GM19193 (cell line): ENCODE results near the gene VGLL4.

Experiments used
- POLR2A ChIP-seq: IDR thresholded peaks from 4 replicates; pipeline ENCODE4 v1.6.1; 2011; ENCODE audit not compliant: insufficient read depth, insufficient read length; ENCODE audit errors: extremely low read depth

Gene VGLL4

DNA sequence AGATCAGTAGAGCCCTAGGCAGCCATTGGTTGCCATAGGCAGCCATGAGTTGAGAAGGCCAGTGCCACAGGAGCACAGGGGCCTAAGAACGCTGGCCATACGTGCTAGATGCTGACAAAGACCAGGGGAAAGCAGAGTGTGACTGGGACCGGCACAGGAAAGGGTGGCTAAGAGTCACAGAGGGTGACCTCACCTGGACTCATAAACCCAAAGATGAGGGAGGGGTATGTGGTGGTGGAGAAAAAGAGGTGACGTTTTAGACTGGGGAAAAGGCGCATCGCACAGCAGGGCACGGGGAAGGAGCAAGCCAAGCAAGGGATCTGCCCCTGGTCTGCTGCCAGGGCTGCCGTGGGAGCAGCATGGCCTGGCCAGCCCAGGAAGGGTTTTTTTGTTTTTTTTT is 122.5 kb downstream of the VGLL4 start:
- TF ChIP-seq POLR2A = no peak

DNA sequence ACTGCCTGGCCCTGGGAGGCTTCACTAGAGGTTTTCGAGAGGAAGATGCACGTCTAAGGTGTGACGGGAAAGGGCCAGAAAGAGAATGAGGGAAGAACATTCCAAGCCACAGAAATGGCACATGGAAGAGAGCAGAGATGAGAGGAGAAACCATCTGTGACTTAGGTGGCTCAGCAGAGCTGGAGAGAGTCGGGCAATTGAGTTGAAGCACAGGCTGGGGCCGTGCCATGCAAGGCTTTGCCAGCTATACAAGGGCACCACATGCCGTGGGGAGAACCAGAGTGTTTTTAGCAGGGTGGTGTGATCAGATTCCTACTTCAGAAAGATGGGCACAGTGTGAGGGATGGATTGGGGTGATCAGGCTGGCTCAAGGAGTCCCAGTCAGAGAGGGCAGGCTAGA is 126.1 kb downstream of the VGLL4 start:
- TF ChIP-seq POLR2A = no peak

DNA sequence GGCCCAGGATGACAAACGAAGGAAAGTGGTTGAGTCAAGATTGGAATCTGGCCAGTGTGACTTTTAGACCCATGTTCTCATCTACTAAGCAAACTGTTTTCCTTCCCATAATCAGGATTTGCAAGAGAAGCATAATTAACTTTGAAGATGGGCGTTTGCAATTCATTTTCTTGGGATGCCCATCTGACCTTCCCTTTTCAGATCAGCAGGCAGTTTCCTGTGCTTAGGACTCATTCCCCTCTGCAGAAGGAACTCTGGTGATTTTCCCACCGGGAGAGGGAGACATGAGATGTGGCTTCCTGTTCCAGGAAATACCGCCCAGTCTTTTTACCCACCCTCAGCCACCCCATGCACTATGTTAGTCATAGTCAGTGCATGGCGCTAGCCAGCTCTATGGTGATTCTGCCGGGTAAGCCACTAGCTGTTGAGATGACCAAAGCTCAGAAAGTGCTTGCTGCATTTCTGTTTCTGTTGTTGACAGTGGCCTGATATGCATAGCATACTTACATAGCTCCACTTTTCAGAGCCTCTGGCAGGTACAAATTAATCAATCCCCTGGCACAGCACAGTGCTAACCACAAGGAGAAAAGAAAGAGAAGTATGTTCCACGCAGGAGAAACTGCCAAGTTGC is 129.4 kb downstream of the VGLL4 start:
- no peak for TF ChIP-seq POLR2A

DNA sequence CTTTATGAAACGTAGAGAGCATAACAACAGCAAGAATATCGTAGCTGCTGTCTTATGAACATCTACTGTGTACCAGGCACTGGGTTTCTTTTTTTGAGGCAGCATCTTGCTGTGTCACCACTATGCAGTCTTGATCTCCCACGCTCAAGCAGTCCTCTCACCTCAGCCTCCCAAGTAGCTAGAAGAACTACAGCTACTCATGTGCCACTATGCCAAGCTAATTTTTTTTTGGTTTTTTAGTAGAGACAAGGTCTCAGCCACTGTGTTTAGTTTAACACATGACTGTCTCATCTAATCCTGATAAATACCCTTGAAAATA is 129.9 kb downstream of the VGLL4 start:
- TF ChIP-seq POLR2A = no peak

DNA sequence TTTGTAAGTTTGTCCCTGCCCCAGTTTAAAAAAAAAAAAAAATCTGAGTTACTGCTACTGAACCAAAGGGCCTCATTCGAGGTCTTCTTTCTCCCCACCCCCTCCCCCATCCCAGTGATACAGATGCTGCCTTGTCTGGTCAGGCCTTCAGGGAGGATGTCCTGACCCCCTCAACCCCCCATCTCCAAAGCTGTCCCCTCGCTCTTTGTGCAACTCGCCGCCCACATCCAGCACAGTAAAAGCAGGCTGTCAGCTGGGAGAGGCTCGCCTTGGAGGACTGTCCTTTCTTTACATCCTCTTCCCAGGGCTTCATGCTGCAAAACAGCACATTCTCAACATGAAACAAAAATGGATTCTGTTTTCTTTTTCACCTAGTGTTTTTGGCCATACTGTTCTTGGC is 133.4 kb downstream of the VGLL4 start:
- TF ChIP-seq POLR2A = no peak

DNA sequence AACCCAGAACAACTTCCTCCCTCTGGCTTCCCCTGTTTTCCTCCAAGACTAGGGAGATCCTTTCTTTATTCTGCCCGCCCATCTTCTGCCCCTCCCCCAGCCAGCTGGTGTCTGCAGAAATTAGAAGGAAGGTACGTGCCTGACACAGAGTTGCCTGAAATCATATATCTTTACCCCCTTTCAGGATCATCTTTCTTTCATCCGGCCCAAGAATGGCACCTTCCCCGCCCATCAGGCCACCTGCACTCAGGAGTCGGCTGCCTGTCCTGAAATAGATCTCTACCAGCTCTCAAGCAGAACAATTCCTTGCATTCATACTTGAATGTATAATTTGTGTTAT is 133.7 kb downstream of the VGLL4 start:
- no peak for TF ChIP-seq POLR2A

DNA sequence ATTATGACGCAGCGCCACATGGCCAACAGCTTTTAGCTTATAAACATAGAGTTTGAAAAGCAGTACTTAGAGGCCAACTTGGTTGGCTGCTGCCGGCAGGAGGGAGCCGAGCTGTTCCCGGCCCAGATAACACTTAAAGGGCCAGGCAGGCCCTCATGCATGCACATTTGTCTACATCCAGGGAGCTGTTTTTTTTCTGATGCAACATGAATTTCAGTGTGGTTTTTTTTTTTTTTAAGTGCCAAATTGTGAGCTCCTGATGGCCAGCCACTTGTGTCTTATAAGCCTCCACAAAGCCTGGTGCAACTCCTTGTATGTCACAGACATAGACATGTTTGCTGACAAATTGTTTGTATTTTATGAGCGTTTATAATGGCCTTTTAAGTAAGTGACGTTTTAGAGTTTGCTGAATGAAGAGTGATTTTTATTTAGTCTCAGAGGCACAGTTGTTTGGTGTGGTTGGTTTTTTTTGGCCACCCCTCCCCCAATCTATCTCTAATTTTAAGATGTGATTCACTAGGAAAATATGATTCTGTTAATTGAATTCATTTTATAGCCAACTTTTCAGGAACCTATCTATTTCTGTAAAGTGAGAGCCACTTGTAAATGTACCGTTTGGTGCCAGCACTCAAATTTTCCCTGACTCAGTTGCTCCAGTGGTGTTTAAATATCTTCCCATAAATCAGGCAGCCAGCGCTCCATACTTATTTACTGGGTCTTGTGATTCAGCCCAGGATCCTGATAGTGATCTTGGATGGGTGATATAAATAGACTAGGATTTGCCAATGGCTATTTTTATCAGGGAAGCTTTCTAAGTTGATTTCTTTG is 134.3 kb downstream of the VGLL4 start:
- TF ChIP-seq POLR2A = no peak

DNA sequence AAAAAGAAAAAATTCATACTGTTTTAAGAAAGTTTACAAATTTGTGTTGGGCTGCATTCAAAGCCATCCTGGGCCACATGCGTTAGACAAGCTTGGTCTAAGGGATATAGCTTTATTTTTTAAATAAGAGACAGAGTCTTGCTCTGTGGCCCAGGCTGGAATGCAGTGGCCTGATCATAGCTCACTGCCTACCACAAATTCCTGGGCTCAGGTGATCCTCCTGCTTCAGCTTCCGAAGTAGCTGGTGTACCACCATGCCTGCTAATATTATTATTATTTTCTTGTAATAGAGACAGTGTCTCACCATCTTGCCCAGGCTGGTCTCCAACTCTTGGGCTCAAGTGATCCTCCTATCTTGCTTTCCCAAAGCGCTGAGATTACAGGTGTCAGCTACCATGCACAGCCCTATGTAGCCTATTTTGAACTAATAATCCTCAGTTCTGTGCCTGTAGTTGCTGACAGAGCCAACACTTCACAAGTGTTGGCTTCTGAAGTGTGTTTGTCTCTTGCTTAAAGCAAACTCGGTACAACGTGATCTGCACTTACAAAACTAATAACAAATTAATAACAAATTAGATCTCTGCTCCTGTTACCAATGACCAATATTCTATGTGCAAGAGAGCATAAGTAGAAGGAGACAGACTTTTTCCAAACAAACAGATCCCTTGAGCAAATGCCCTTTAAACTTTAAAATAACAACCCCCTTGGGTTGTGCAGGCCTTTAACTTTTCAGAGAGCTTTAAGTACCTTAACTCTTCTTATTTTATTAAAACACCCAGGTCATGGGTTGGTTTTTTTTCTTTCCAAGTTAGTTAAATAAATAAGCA is 135.2 kb downstream of the VGLL4 start:
- no peak for TF ChIP-seq POLR2A

DNA sequence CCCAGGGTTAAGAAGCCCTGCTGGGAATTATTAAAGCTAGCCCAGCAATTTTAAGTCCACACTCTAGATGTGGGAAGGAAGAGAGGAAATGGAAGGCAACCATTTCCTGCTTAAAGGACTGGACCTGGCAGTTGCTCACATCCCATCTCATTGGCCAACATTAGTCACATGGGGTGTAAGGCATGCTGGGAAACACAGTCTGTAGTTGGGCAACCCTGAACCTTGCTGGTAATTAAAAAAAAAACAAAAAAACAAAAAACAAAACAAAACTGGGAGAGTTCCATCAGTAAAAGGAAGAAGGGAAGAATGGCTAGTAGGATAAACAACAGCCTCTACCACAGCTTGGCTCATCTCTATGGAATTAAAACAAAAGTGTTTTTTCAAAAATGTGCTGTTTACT is 136.0 kb downstream of the VGLL4 start:
- no peak for TF ChIP-seq POLR2A
